Mucosa of rectum (tissue), 2 donors: ENCODE results near the gene TMEM203.
A peak's percentile ranks its signal among the peaks of the same experiment; 100 is the strongest.

Experiments
- H3K27ac ChIP-seq, 2 donors: one replicate each; pipeline ENCODE4 v1.7.0; 2013; ENCODE audit warnings: inconsistent platforms in 2 of 2, low read depth in 2 of 2, low read length in 2 of 2
- H3K27me3 ChIP-seq, 2 donors: one replicate each; pipeline ENCODE4 v1.7.0; 2013; ENCODE audit warnings: low read length in 2 of 2; ENCODE audit not compliant: control insufficient read depth in 2 of 2, insufficient read depth in 2 of 2
- H3K36me3 ChIP-seq, 2 donors: one replicate each; pipeline ENCODE4 v1.7.0; 2013; ENCODE audit warnings: low read length in 2 of 2; ENCODE audit not compliant: control insufficient read depth in 2 of 2, insufficient read depth in 2 of 2
- H3K4me1 ChIP-seq, 2 donors: one replicate each; pipeline ENCODE4 v1.7.0; 2013; ENCODE audit warnings: low read length in 2 of 2, mild to moderate bottlenecking in 1 of 2; ENCODE audit not compliant: control insufficient read depth in 2 of 2, insufficient read depth in 2 of 2
- H3K4me3 ChIP-seq, 2 donors: one replicate each; pipeline ENCODE4 v1.7.0; 2013; ENCODE audit warnings: low read length in 2 of 2
- H3K9ac ChIP-seq, 2 donors: one replicate each; pipeline ENCODE4 v1.7.0; 2013; ENCODE audit warnings: low read length in 2 of 2, low read depth in 1 of 2, mild to moderate bottlenecking in 1 of 2
- H3K9me3 ChIP-seq, 2 donors: one replicate each; pipeline ENCODE4 v1.7.0; 2013; ENCODE audit warnings: low read length in 2 of 2; ENCODE audit not compliant: control insufficient read depth in 2 of 2
- donor health status: healthy.
- donor health status: Normal muscosa, but diverticular disease.

TMEM203 gene

GRCh38 chr9:137221506-137222111, 16.2 kb upstream of the TMEM203 start:
- no peak overlapping the region for H3K27ac ChIP-seq

GRCh38 chr9:137221095-137221505, 15.7 kb upstream of the TMEM203 start:
- no peaks in the 10 kb centered on the region for H3K36me3 ChIP-seq
- no peaks in the 10 kb centered on the region for H3K9me3 ChIP-seq
- no peak overlapping the region for H3K9ac ChIP-seq
- H3K4me3 ChIP-seq, result no peak overlapping the region
- H3K27ac ChIP-seq, result no peak overlapping the region
- H3K4me1 ChIP-seq, result peaks cover 31 to 35% of the 10 kb centered on the region in 2 donors
- H3K27me3 ChIP-seq, result no peaks in the 10 kb centered on the region

More at GRCh38 chr9:137221506-137222111, 16.2 kb upstream of the TMEM203 start:
- peaks cover 34 to 40% of the 10 kb centered on the region in 2 donors for H3K4me1 ChIP-seq
- H3K27me3 ChIP-seq, result no peaks in the 10 kb centered on the region
- H3K9me3 ChIP-seq, result no peaks in the 10 kb centered on the region
- peak overlapping the region in 1 of 2 donors; percentile 4 for H3K9ac ChIP-seq
- H3K4me3 ChIP-seq, result peak overlapping the region in 1 of 2 donors; percentile 35
- no peaks in the 10 kb centered on the region for H3K36me3 ChIP-seq

- Histone ChIP-seq H3K27ac (no peak overlapping the region), H3K4me1 (peaks cover 31 to 35% of the 10 kb centered on the region in 2 donors)
Measured at GRCh38 chr9:137220317-137221094, 15.1 kb upstream of the TMEM203 start.

GRCh38 chr9:137219757-137220316, 14.4 kb upstream of the TMEM203 start:
- H3K36me3 ChIP-seq, result no peaks in the 10 kb centered on the region
- peaks cover 31 to 35% of the 10 kb centered on the region in 2 donors for H3K4me1 ChIP-seq

More at GRCh38 chr9:137220317-137221094, 15.1 kb upstream of the TMEM203 start:
- Histone ChIP-seq H3K27me3 (no peaks in the 10 kb centered on the region), H3K36me3 (no peaks in the 10 kb centered on the region), H3K4me3 (no peak overlapping the region), H3K9ac (no peak overlapping the region), H3K9me3 (no peaks in the 10 kb centered on the region)

GRCh38 chr9:137218754-137219271, 13.4 kb upstream of the TMEM203 start:
- Histone ChIP-seq H3K27ac (peak overlapping the region; percentile 91 to 93), H3K4me1 (peaks cover 27 to 31% of the 10 kb centered on the region in 2 donors), H3K36me3 (no peaks in the 10 kb centered on the region), H3K27me3 (no peaks in the 10 kb centered on the region), H3K9ac (peak overlapping the region in 1 of 2 donors; percentile 87), H3K4me3 (peak overlapping the region; percentile 62 to 66), H3K9me3 (no peaks in the 10 kb centered on the region)

More at GRCh38 chr9:137219757-137220316, 14.4 kb upstream of the TMEM203 start:
- no peak overlapping the region for H3K9ac ChIP-seq
- H3K9me3 ChIP-seq, result no peaks in the 10 kb centered on the region
- H3K27ac ChIP-seq, result no peak overlapping the region
- H3K4me3 ChIP-seq, result no peak overlapping the region
- H3K27me3 ChIP-seq, result no peaks in the 10 kb centered on the region

- peak overlapping the region; percentile 62 to 66 for H3K4me3 ChIP-seq
- H3K27ac ChIP-seq, result peak overlapping the region; percentile 91 to 93
- no peaks in the 10 kb centered on the region for H3K36me3 ChIP-seq
Measured at GRCh38 chr9:137218212-137218753, 12.8 kb upstream of the TMEM203 start.

GRCh38 chr9:137217276-137218211, 12.1 kb upstream of the TMEM203 start:
- H3K27me3 ChIP-seq, result no peaks in the 10 kb centered on the region
- peak overlapping the region; percentile 72 to 87 for H3K9ac ChIP-seq
- H3K27ac ChIP-seq, result peak overlapping the region; percentile 91 to 93

More at GRCh38 chr9:137218212-137218753, 12.8 kb upstream of the TMEM203 start:
- Histone ChIP-seq H3K4me1 (peaks cover 27 to 29% of the 10 kb centered on the region in 2 donors), H3K27me3 (no peaks in the 10 kb centered on the region), H3K9me3 (no peaks in the 10 kb centered on the region), H3K9ac (peak overlapping the region; percentile 72 to 87)

GRCh38 chr9:137216188-137216965, 10.9 kb upstream of the TMEM203 start:
- H3K4me3 ChIP-seq, result no peak overlapping the region
- H3K4me1 ChIP-seq, result peaks cover 18 to 22% of the 10 kb centered on the region in 2 donors
- no peak overlapping the region for H3K27ac ChIP-seq
- H3K36me3 ChIP-seq, result no peaks in the 10 kb centered on the region
- H3K9ac ChIP-seq, result peak overlapping the region in 1 of 2 donors; percentile 41
- no peaks in the 10 kb centered on the region for H3K27me3 ChIP-seq
- no peaks in the 10 kb centered on the region for H3K9me3 ChIP-seq

More at GRCh38 chr9:137217276-137218211, 12.1 kb upstream of the TMEM203 start:
- Histone ChIP-seq H3K4me1 (peaks cover 21 to 23% of the 10 kb centered on the region in 2 donors), H3K9me3 (no peaks in the 10 kb centered on the region), H3K4me3 (peak overlapping the region; percentile 62 to 66), H3K36me3 (no peaks in the 10 kb centered on the region)
